NCI-H510A (cell line): ENCODE results near the gene DPYD.

Experiments
- DNase-seq: peaks from one replicate; lab custom pipeline; 2025; lab: John Stamatoyannopoulos, UW

Gene DPYD

GRCh38 chr1:97088391-97088790, 832.4 kb downstream of the DPYD start:
- no peak for DNase-seq

DNA sequence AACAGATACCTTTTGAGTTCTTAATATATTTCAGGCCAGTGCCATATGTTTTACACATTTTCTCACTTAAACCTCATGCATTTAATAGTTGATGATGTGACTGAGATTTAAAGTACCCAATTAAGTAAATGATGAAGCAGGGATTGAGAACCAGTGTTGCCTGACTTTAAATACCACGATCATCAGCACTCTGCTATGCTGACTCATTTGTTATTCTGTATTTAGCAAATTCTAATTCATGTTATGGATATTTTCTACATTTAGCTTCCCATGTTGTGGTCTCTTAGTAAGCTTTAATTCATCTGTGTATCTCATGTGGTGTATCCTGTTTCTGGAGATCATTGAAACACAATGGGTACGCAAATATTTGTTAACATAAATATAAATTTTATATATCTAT, 836.3 kb downstream of the DPYD start:
- DNase-seq = no peak

DNA sequence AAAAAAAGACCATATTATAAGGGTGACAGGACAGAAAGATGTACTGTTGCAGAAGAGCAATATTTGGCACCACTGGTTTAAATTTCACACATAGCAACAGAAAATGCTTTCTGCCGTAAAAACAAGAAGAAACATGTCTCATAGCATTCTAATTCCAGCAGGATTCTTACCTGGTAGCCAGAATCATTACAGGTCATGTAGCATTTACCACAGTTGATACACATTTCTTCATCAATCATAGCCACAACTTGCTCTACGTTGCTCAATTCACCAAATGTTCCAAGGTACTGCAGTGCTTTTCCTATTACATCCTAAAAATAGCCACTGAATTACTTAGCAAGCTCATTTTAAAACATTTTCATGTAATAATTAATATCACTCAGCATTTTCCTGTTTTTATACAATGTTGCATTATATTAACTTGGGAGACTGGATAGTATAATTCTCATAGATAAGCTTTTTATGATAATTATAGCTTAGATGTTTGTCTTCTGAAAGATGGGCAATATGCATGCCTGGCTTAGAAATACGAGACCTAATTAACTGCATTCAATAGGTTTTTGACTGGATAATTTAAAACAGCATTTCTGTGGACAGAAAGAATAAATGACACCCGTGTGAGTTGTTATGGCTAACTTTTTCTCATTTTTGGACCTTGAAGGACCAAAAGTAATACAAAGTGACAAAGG, 838.5 kb downstream of the DPYD start:
- no peak for DNase-seq

DNA sequence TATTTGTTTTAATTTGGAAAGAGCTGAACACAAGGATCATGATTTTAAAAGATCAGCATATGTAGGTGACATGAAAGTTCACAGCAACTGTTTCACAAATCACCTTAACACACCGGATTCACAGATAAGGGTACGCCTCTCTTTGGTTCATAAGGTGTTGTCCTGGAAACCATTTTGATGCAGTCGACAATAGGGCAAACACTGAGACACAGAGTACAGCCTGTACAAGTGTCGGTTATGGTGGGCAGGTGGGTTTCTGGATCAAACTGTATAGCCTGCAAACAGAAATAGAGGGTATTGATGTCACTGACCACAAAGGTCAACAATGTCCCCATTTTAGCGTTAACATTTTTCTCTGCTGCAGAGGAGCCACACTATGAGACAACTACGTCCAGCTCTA, 842.0 kb downstream of the DPYD start:
- DNase-seq = no peak

DNA sequence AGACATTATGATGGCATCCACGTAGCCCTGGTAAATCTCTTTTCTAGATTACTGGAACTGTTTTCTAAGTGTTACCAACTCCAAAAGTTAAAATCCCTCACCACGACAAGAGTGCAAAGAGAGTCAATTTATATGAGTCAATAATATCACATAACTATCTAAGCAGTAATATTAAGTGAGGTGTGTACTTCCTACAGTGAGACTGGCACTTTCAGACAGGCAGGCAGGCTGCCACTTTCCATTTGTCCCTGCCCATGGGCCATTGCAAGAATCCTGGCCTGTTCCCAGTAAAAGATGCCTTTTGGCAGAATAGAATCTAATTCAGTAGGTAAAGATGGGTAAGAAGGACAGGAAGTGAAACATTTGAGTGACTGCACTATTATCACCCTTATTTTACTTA, 843.6 kb downstream of the DPYD start:
- DNase-seq = no peak

DNA sequence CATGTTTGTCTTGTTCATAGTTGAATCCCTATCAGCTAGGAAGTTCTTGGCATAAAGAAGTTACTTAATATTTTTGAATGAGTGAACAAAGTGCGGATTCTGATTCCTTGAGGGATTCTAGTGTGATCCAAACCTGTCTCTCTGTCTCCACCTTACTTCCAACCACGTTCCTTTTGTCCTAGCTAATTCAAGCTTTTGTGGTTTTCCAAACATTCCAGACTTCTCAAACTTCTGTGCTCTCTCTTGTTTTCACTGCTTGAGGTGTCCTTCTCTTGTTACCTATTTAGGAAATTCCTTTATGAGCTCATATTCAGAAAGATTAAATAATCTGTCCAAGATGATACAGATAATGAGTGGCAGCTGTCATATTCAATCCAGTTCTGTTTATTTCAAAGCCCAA, 846.1 kb downstream of the DPYD start:
- DNase-seq = no peak

GRCh38 chr1:97073936-97074335, 846.9 kb downstream of the DPYD start:
- no peak for DNase-seq

- no peak for DNase-seq
These were observed 847.7 kb downstream of the DPYD start for GRCh38 chr1:97073169-97073568.

- DNase-seq = no peak
These were observed 849.7 kb downstream of the DPYD start for GRCh38 chr1:97071173-97071572.

DNA sequence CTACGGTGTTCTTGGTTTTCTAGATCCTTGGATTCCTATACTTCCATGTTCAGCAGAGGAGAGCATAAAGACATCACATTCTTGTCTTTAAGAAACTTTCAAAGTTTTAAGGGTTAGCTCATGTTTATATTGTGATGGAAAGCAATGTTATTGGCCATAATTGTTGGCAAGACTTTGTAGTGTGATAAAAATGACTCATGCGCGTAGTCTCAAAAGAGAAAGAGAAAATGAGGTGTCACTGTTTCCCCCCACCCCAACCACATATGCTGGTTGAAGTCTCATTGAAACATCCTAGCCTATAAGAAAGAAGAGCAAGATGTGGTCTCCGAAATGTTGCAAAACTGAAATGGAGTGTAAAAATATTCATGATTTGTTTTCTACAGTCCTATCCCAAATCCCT, 850.5 kb downstream of the DPYD start:
- DNase-seq = no peak

- no peak for DNase-seq
These were observed 851.5 kb downstream of the DPYD start for GRCh38 chr1:97069312-97069711.

- DNase-seq = no peak
These were observed 854.0 kb downstream of the DPYD start for GRCh38 chr1:97066860-97067259.

- DNase-seq = no peak
These were observed 857.3 kb downstream of the DPYD start for GRCh38 chr1:97063532-97063931.

GRCh38 chr1:97061604-97062003, 859.2 kb downstream of the DPYD start:
- DNase-seq = no peak

DNA sequence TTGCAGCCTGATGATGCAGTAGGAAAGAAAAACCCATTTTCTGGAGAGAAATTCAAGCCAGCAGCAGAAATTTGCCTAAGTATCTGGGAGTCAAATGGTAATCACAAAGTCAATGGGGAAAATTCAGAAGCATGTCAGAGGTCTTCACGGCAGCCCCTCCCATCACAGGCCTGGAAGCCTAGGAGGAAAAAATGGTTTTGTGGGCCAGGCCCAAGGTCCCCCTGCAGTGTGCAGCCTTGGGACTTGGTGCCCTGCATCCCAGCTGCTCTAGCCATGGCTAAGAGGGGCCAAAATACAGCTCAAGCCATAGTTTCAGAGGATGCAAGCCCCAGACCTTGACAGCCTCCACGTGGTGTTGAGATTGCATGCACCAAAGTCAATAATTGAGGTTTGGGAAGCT, 864.4 kb downstream of the DPYD start:
- DNase-seq = no peak

DNA sequence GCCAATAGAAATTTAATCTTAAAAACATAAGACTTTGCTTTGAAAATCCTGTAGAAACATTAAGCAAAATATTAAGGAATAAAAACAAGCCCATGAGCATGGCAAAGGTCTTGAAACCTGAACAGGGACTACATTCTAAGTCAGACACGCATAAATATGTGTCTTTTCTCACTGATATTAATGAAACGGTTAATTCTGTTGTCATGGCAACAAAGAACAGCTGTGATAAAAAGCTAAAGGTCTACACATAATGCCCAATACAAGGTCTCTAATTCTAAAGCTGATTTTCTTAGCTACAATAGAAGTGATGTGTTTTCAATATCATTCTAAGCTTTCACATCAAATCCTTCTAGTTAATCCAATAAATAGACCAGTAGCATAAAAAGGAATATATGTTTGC, 867.6 kb downstream of the DPYD start:
- no peak for DNase-seq

DNA sequence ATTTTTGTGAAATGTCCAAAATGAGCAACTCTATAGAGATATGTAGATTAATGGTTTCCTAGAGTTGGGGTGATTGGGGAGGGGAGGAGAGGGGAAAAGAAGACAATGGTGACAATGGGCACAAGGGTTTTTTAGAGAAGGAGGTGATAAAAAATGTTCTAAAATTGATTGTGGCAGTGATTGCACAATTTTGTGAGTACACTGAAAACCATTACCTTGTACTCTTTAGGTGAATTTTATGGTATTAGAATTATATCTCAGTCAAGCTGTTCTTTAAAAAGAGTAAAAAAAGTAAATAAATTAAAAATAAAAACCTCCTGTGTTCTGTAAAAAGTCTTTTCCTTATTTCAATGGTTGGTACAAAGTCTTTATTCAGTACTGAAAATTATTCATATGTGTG, 869.0 kb downstream of the DPYD start:
- no peak for DNase-seq

DNA sequence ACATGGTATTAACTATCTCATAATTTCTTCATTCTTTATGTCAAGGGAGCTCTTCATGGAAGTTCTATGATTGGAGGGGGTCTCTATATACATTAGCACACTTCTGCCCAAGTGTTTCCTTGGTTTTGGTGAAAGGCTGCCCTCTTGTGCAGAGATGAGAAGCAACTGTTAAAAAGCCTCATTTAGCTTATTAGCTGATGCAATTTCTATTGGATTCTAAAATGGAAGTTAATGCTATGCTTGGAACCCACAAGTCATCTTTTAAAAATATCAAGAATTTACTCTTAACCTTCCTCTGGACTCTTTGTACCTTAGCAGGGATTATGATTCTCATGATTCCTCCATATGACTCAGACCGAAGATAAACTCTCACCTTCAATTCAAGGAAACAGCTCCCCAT, 870.3 kb downstream of the DPYD start:
- DNase-seq = no peak

DNA sequence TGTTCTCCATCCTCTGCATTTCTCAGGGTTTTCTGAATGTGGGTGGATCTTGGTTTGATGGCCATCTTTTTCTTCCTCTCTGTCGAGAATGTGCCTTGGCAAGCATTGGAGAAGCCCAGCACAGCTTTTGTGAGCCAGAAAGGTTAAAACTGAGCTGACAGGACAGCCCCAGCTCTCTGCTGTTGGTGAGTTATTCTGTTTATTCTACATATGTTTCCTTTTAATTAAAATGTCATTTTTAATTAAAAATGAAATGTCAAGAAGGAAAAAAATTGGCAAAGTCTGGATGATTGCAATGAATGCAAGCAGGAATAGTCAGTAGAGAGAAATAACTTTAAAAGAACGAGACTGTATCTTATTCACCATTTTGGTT, 873.4 kb downstream of the DPYD start:
- no peak for DNase-seq

DNA sequence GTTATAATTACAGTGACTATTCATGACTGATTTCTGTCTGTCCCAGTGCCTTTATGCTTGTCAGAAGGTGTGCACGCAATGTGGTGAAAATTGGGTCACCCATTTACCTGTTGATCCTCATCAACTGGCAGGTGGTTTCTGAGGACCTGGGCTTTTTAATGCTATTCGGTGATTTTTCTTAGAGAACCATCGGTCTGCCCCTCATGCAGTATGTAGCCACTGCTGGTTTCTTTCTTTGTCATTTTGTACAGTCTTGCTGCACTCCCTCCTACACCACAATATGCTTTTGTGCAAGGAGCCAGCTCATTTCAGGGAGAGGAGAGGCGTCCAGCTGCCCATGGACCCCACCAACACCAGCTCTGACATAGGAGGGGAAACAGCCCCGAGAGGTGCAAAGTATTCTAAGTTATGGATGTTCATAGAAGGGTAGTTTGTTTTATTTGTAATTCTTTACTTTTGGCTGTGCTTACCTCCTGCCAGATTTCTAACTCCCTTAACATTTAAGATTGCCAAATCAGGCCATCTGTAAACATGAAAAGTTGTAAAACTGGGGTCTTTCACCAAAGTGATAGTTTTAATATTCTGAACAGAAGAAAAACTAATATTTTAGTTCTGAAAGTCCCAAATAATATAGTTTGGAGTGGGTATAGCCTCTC, 873.9 kb downstream of the DPYD start:
- no peak for DNase-seq

GRCh38 chr1:97044159-97044760, 876.6 kb downstream of the DPYD start:
- DNase-seq = no peak

- DNase-seq = no peak
These were observed 878.3 kb downstream of the DPYD start for GRCh38 chr1:97042551-97042950.

GRCh38 chr1:97041026-97041425, 879.8 kb downstream of the DPYD start:
- DNase-seq = no peak

DNA sequence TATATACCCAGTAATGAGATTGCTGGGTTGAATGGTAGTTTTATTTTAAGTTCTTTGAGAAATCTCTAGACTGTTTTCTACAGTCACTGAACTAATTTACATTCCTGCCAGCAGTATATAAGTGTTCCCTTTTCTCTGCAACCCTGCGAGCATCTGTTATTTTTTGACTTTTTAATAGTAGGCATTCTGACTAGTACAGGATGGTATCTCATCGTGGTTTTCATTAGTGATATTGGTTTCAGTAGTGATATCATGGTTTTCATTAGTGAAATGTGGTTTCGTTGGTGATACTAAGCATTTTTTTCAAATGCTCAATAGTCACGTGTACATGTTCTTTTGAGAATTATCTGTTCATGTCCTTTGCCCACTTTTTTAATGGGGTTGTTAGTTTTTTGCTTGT, 882.4 kb downstream of the DPYD start:
- DNase-seq = no peak
